HepG2 (cell line): Measurements from ENCODE around the gene PPP2R2C. TPM values are rescaled to one million over a fixed set of nuclear protein-coding genes. Genes with fewer than 3 reads are reported as not detected.

Source experiments
- ATAC-seq: fragments of 200-7000 bp; cut with Tn5 transposase; 3 replicates; pipeline ENCODE4 v1.9.1; 2020; ENCODE audit warnings: mild to moderate bottlenecking, moderate library complexity
- BruUV-seq: library from RNA; stranded (reverse); fragments of 400-500 nt; replicated peaks from 2 replicates; lab custom pipeline; 2021; lab: Mats Ljungman, UMichigan
- CTCF ChIA-PET: fragments of 300-600 bp; formaldehyde crosslinking; extraction: SDS; loops from one replicate; lab custom pipeline; 2021; ENCODE audit warnings: low total read pairs, inconsistent platforms, low intra/inter-chr PET ratio; lab: Yijun Ruan, JAX
- POLR2A ChIA-PET: fragments of 350-600 bp; sonication (Branson Sonifier 250); formaldehyde crosslinking; loops from one replicate; lab custom pipeline; 2020; ENCODE audit warnings: antibody characterized with exemption, inconsistent platforms; lab: Yijun Ruan, JAX
- DNase-seq: peaks from one replicate; pipeline ENCODE4 v3.0.0-alpha.2; 2015; ENCODE audit warnings: low spot score
- FAIRE-seq: peaks from 3 replicates; lab custom pipeline; 2011; peaks lifted over from hg19 to GRCh38; lab: Jason Lieb, UNC
- H2AFZ ChIP-seq: one replicate; pipeline ENCODE4 v1.6.1; 2011; ENCODE audit warnings: low read length, inconsistent platforms
- H3K27ac ChIP-seq: fragments of 300-600 bp; 3 replicates; pipeline ENCODE4 v1.8.0; 2011; ENCODE audit warnings: mixed run types, mild to moderate bottlenecking, mixed read lengths, low read length, inconsistent platforms; ENCODE audit not compliant: insufficient read depth; ENCODE audit errors: extremely low read length
- H3K27me3 ChIP-seq, 2 experiments: fragments of 200-600 bp in 1 of 2; 2 replicates in 1 of 2; 3 replicates in 1 of 2; pipeline versions ENCODE4 v1.6.0 to v1.8.0; 2011; ENCODE audit warnings: low read length in 2 of 2, mild to moderate bottlenecking in 2 of 2, moderate library complexity in 2 of 2, inconsistent platforms in 1 of 2; ENCODE audit not compliant: insufficient read depth in 2 of 2, control insufficient read depth in 1 of 2
- H3K36me3 ChIP-seq, 2 experiments: fragments of 200-600 bp in 1 of 2; replicated peaks in 1 of 2; 2 replicates in 1 of 2; 3 replicates in 1 of 2; pipeline versions ENCODE4 v1.5.1 to v1.8.0; 2011; ENCODE audit warnings: low read length in 2 of 2, inconsistent platforms in 1 of 2; ENCODE audit not compliant: insufficient read depth in 2 of 2, control insufficient read depth in 1 of 2
- H3K4me1 ChIP-seq: 2 replicates; pipeline ENCODE4 v1.5.1; 2012; ENCODE audit warnings: low read length, inconsistent platforms; ENCODE audit not compliant: insufficient read depth
- H3K4me2 ChIP-seq: 2 replicates; pipeline ENCODE4 v1.6.0; 2011; ENCODE audit warnings: low read depth, low read length, inconsistent platforms
- H3K4me3 ChIP-seq, 3 experiments: fragments of 200-600 bp in 1 of 3; sonication (generic), shearing (Covaris generic) in 1 of 3; replicated peaks in 1 of 3; 2 replicates each; pipeline ENCODE4 v1.5.1; 2011 to 2016; ENCODE audit warnings: low read length in 3 of 3, inconsistent platforms in 2 of 3, low read depth in 2 of 3, mild to moderate bottlenecking in 2 of 3, control low read depth in 1 of 3, mixed read lengths in 1 of 3; ENCODE audit not compliant: insufficient read depth in 1 of 3
- H3K79me2 ChIP-seq: one replicate; pipeline ENCODE4 v1.6.1; 2011; ENCODE audit warnings: low read length, inconsistent platforms; ENCODE audit not compliant: insufficient read depth
- H3K9ac ChIP-seq: 2 replicates; pipeline ENCODE4 v1.6.0; 2011; ENCODE audit warnings: mild to moderate bottlenecking, low read depth, low read length, inconsistent platforms; ENCODE audit not compliant: insufficient read depth
- H3K9me3 ChIP-seq: 2 replicates; pipeline ENCODE4 v1.5.1; 2012; ENCODE audit warnings: mild to moderate bottlenecking, low read length
- H4K20me1 ChIP-seq: 2 replicates; pipeline ENCODE4 v1.6.0; 2011; ENCODE audit warnings: inconsistent platforms, mild to moderate bottlenecking, low read length, moderate library complexity; ENCODE audit not compliant: insufficient read depth
- HMGXB3 ChIP-seq: sonication (generic); formaldehyde crosslinking; IDR thresholded peaks from 2 replicates; pipeline ENCODE4 v1.4.0; 2020; ENCODE audit warnings: missing genetic modification reagents, borderline replicate concordance
- ISL2 ChIP-seq: sonication (generic); formaldehyde crosslinking; IDR thresholded peaks from 2 replicates; pipeline ENCODE4 v1.5.0; 2020; ENCODE audit warnings: missing genetic modification reagents
- MED13 ChIP-seq: sonication (generic); formaldehyde crosslinking; IDR thresholded peaks from 2 replicates; pipeline ENCODE4 v1.5.0; 2020; ENCODE audit warnings: missing genetic modification reagents
- NFE2L2 ChIP-seq: fragments of 150-350 bp; IDR thresholded peaks from 2 replicates; pipeline ENCODE4 v1.6.1; 2014; ENCODE audit warnings: low read length
- PAXIP1 ChIP-seq: sonication (generic); formaldehyde crosslinking; conservative IDR thresholded peaks from 2 replicates; pipeline ENCODE4 v1.4.0; 2020; ENCODE audit warnings: mild to moderate bottlenecking, missing genetic modification reagents, moderate library complexity
- RXRA ChIP-seq: sonication (generic); formaldehyde crosslinking; IDR thresholded peaks from 2 replicates; pipeline ENCODE4 v1.5.1; 2020; ENCODE audit warnings: missing genetic modification reagents
- SOX13 ChIP-seq, 3 experiments: fragments of 450-650 bp in 1 of 3; sonication (generic) in 1 of 3; formaldehyde crosslinking in 1 of 3; IDR thresholded peaks in 2 of 3; conservative IDR thresholded peaks in 1 of 3; 2 replicates each; pipeline versions ENCODE4 v1.5.0 to v1.6.1; 2016 to 2020; ENCODE audit warnings: antibody characterized with exemption in 1 of 3, mild to moderate bottlenecking in 1 of 3, missing compliant biosample characterization in 1 of 3, missing genetic modification reagents in 1 of 3, moderate library complexity in 1 of 3
- ZHX1 ChIP-seq: sonication (generic); formaldehyde crosslinking; IDR thresholded peaks from 2 replicates; pipeline ENCODE4 v1.8.1; 2022; ENCODE audit warnings: low read depth, mild to moderate bottlenecking, missing genetic modification reagents
- ZNF543 ChIP-seq: sonication (generic); formaldehyde crosslinking; IDR thresholded peaks from 2 replicates; pipeline ENCODE4 v1.4.0; 2020; ENCODE audit warnings: mild to moderate bottlenecking, missing genetic modification reagents
- ZSCAN25 ChIP-seq: sonication (generic); formaldehyde crosslinking; IDR thresholded peaks from 2 replicates; pipeline ENCODE4 v1.8.0; 2022; ENCODE audit warnings: mild to moderate bottlenecking, missing genetic modification reagents
- WGBS: methylation state at CpG from one replicate; pipeline ENCODE4 v1.1.6; 2017; ENCODE audit warnings: low lambda C conversion rate; 5-methylcytosine and 5-hydroxymethylcytosine counted together
- in situ Hi-C: cut with HindIII; loops from 2 replicates; pipeline ENCODE4 v1.10.0; 2017; ENCODE audit warnings: low pct_unique_long_range_greater_than_20kb; ENCODE audit not compliant: extremely low pct_ligation_motif_present
- intact Hi-C: fragments of 100-400 bp; cut with micrococcal nuclease; formaldehyde crosslinking; loops from one replicate; pipeline ENCODE4 v1.10.0; 2022; ENCODE audit not compliant: unreplicated experiment
- polyA plus RNA-seq, 8 experiments: library from polyadenylated mRNA; depleted of rRNA in 3 of 8; stranded (reverse) in 7 of 8; unstranded in 1 of 8; fragments of >200 nt; fragmentation: Illumina TruSeq in 4 of 8; extraction: Trizol in 4 of 8; gene quantifications; 2 replicates each; pipeline versions ENCODE4 v1.2.1 to v1.2.3, GENCODE V29; 2011 to 2016; ENCODE audit warnings: low read depth in 4 of 8, missing spikeins in 1 of 8, mixed read lengths in 1 of 8; ENCODE audit not compliant: insufficient read depth in 1 of 8
- total RNA-seq, 5 experiments: library from RNA; depleted of rRNA; stranded (reverse); fragments of >200 nt; fragmentation: Illumina TruSeq; extraction: Trizol; gene quantifications; 2 replicates each; pipeline ENCODE4 v1.2.3, GENCODE V29; 2016; ENCODE audit warnings: low read depth in 1 of 5

The PPP2R2C gene
- total and polyA plus RNA-seq, 2 of the 13 experiments (the other 11 are each of a cell fraction or from before 2014, with no cell fraction given), result 0.60 to 8.6 TPM

DNA sequence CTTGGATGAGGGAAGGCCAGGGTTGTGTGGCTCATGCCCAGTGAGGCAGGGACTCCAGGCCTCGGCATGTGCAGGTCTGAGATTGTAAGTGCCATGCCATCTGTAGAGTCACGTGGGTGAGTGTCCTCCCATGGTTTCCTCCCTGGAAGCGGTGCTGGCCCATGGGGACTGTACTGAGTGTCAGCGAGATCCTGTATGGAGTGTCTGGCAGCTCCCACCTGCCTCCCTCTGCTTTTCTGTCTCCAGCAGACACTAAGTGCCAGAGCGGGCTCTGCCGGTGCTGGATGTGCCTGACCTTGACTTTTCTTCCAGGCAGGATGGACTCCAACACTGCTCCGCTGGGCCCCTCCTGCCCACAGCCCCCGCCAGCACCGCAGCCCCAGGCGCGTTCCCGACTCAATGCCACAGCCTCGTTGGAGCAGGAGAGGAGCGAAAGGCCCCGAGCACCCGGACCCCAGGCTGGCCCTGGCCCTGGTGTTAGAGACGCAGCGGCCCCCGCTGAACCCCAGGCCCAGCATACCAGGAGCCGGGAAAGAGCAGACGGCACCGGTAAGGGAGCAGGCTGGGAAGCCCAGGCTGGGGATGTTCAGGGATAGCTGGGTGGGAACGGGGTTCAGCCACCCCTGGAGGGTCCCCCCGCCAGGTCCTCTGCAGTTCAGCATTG, 195.1 kb downstream of the PPP2R2C start:
- Histone ChIP-seq H3K36me3 (peaks cover 30 to 33% of the 10 kb centered on the region in 2 experiments), H4K20me1 (0 out of 2 replicates have a peak, but pooled peaks cover 4% of the 10 kb centered on the region), H3K79me2 (peaks cover 55% of the 10 kb centered on the region), H3K9me3 (no peaks in the 10 kb centered on the region), H3K27ac (peak overlapping the region; percentile 92), H3K4me1 (peaks cover 76% of the 10 kb centered on the region), H3K9ac (peak overlapping the region; percentile 72), H3K4me2 (peak overlapping the region; percentile 90), H2AFZ (no peak overlapping the region), H3K4me3 (peak overlapping the region in 1 of 3 experiments; percentile 70; a peak in 2 of 6 replicates), H3K27me3 (no peaks in the 10 kb centered on the region)
- CTCF ChIA-PET, result interaction anchor here (1.7 kb wide), 1 partner anchor 13 kb away, joined by 3 read pairs; no protein-coding TSS in a partner anchor
- FAIRE-seq, result peak; percentile 74
- peak; percentile 47 for DNase-seq
- POLR2A ChIA-PET, result interaction anchor here (1.1 to 1.9 kb wide), 5 partner anchors 12 to 45 kb away, joined by 3 to 18 read pairs (median 4); no protein-coding TSS in a partner anchor
- peak; percentile 44 for ATAC-seq
- no TSS peak for BruUV-seq
- 81% methylated on average over 3 of the region's 24 CpGs for WGBS
- intact Hi-C loops, result no loop called here
- in situ Hi-C loops, result no loop called here
- peak; percentile 81 for TF ChIP-seq ZSCAN25
- TF ChIP-seq ZNF543 (CRISPR knock-in tag), result 0 out of 2 replicates have a peak, but pooled peaks have one; percentile 24
- TF ChIP-seq MED13, result peak; percentile 71
- TF ChIP-seq RXRA (CRISPR knock-in tag), result 0 out of 2 replicates have a peak, but pooled peaks have one; percentile 11
- 0 out of 2 replicates have a peak, but pooled peaks have one; percentile 50 for TF ChIP-seq ZHX1 (CRISPR knock-in tag)
- TF ChIP-seq PAXIP1, result peak; percentile 69; the same call in 1 of the 2 replicates
- TF ChIP-seq SOX13 (IDR thresholded peaks at IDR 0.05), result no peak
- TF ChIP-seq SOX13 (CRISPR knock-in tag; conservative IDR thresholded peaks at IDR 0.05 in 1 of 2, IDR thresholded peaks at IDR 0.05 in 1 of 2), result peak in 1 of 2 experiments; percentile 22; a peak in 1 of 4 replicates
- no peak for TF ChIP-seq NFE2L2
- TF ChIP-seq ISL2 (CRISPR knock-in tag), result 0 out of 2 replicates have a peak, but pooled peaks have one; percentile 19
- TF ChIP-seq HMGXB3 (CRISPR knock-in tag), result no peak
